ENCODE data around the gene ARMC7. TPM values are rescaled to one million over a fixed set of nuclear protein-coding genes. Genes with fewer than 3 reads are reported as not detected.
A peak's percentile ranks its signal among the peaks of the same experiment; 100 is the strongest.
"Not testable (repeated sequence)": the region's sequence is repeated elsewhere in the genome, so short reads cannot be mapped to it uniquely, and the experiment has no call there.

Gene ARMC7
- polyA plus RNA-seq, 5 donors = 11.7 to 17.2 (median 15.1) TPM

- DNase-seq = peak in 1 of 2 donors; percentile 18
Measured at GRCh38 chr17:75152922-75153779, 43.4 kb downstream of the ARMC7 start.

GRCh38 chr17:75153780-75154194 is 44.0 kb downstream of the ARMC7 start:
- peak; percentile 19 to 29 for DNase-seq

- DNase-seq = peak; percentile 96 to 98
Measured at GRCh38 chr17:75154195-75155106, 44.7 kb downstream of the ARMC7 start, which contains the start of gene JPT1. Gene JPT1 (minus strand): TSS chr17:75154512. CDS start chr17:75154397, 115 bp downstream.

DNA sequence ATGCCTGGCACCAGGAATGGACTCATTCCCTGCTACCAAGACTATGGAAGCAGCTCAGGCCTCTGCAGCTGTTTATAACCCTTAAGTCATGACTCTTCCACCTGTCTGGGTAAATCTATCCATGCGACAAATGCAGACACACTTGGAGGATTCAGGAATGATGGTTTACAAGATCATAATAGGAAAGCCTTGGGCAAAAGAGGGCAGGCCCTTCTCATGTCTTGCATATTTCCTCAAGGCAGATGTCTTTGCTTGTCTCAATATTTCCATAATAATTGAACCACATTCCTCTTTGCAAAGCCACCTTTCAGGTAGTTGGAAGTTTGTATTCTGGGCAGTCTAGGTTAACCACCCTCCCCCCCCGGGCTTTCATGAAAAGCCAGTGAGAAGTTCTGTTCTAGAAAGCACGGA is 45.4 kb downstream of the ARMC7 start:
- DNase-seq = no peak

- DNase-seq = not testable (repeated sequence)
Measured at GRCh38 chr17:75158480-75158879, 48.7 kb downstream of the ARMC7 start.

- DNase-seq = no peak
Measured at GRCh38 chr17:75159196-75160031, 49.6 kb downstream of the ARMC7 start.

GRCh38 chr17:75160211-75160610 is 50.4 kb downstream of the ARMC7 start:
- DNase-seq = no peak

DNA sequence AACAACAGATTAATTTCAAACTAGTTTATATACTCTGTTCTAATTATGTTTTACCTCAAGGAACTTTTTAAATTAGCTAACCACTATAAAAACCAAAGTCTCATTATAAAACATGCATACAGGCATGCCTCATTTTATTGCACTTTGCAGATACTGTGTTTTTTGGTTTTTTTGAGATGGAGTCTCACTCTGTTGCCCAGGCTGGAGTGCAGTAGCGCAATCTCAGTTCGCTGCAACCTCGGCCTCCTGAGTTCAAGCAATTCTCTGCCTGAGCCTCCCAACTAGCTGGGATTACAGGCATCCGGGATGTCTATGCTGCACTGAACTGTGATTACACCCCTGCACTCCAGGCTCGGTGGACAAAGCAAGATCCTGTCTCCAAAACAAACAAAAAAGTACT is 53.3 kb downstream of the ARMC7 start:
- no peak for DNase-seq

DNA sequence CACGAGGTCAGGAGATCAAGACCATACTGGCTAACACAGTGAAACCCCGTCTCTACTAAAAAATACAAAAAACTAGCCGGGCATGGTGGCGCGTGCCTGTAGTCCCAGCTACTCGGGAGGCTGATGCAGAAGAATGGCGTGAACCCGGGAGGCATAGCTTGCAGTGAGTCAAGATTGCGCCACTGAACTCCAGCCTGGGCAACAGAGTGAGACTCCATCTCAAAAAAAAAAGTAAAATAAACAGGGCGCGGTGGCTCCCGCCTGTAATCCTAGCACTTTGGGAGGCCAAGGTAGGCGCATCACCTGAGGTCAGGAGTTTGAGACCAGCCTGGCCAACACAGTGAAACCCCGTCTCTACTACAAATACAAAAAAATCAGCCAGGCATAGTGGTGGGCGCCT is 54.8 kb downstream of the ARMC7 start:
- not testable (repeated sequence) for DNase-seq

DNA sequence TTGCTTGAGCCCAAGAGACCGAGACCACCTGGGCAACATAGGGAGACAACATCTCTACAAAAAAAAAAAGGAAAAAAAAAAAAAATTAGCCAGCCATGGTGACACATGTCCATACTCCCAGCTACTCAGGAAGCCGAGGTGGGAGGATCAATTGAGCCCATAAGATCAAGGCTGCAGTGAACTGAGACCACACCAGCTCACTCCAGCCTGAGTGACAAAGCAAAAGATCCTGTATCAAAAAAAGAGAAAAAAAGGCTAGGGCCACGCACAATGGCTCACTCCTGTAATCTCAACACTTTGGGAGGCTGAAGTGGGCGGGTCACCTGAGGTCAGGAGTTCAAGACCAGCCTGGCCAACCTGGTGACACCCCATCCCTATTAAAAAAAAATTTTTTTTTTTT is 59.2 kb downstream of the ARMC7 start:
- DNase-seq = no peak

- DNase-seq = no peak
Measured at GRCh38 chr17:75173526-75173925, 63.8 kb downstream of the ARMC7 start.

DNA sequence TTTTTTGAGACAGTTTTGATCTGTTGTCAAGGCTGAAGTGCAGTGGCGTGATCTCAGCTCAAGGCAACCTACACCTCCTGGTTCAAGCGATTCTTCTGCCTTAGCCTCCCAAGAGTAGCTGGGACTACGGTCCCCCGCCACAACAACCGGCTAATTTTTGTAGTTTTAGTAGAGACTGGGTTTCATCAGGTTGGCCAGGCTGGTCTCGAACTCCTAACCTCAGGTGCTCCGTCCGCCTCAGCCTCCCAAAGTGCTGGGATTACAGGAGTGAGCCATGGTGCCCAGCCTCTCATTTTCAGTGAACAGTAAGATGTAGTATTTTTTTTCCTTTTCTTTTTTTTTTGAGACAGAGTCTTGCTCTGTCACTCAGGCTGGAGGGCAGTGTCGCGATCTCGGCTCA is 65.2 kb downstream of the ARMC7 start:
- no peak for DNase-seq

DNA sequence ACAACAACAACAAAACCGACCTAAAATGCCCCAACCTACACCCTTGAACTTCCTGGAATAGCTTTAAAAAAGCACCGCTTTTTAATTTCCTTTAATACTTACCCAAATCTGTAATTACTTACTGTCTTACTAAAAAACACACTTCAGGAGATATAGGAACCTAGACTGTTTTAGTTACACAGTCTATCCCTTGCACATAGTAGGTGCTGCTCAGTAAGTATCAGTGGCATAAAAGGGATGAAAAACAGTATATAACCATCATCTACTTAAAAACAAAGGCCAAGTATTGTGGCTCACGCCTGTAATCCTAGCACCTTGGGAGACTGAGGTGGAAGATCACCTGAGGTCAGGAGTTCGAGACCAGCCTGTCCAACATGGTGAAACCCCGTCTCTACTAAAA is 66.9 kb downstream of the ARMC7 start:
- no peak for DNase-seq

- DNase-seq = no peak
Measured at GRCh38 chr17:75178453-75178852, 68.7 kb downstream of the ARMC7 start.

Other genes with a start within 250 kb of the ARMC7 start
- gene FDXR, start 237.0 kb upstream of the ARMC7 start, polyA plus RNA-seq (ENCODE audit: insufficient read depth in 1 of 5, insufficient read length in 5 of 5, low replicate concordance in 1 of 5) = 1 to 10 TPM; 4.6 to 8.3 (median 7.5) TPM
- gene FADS6, start 216.3 kb upstream of the ARMC7 start, polyA plus RNA-seq (ENCODE audit: insufficient read depth in 1 of 5, insufficient read length in 5 of 5, low replicate concordance in 1 of 5) = under 1 TPM in 4 of 5 donors, not detected in 1; 0.09 to 0.18 (median 0.10) TPM
- under 1 TPM in 4 of 5 donors, not detected in 1; 0.05 to 0.22 (median 0.12) TPM for gene USH1G, start 186.7 kb upstream of the ARMC7 start, polyA plus RNA-seq (ENCODE audit: insufficient read depth in 1 of 5, insufficient read length in 5 of 5, low replicate concordance in 1 of 5)
- not detected for gene OTOP2, start 185.7 kb upstream of the ARMC7 start, polyA plus RNA-seq (ENCODE audit: insufficient read depth in 1 of 5, insufficient read length in 5 of 5, low replicate concordance in 1 of 5)
- gene OTOP3, start 174.1 kb upstream of the ARMC7 start, polyA plus RNA-seq (ENCODE audit: insufficient read depth in 1 of 5, insufficient read length in 5 of 5, low replicate concordance in 1 of 5) = not detected
- 10 to 100 TPM; 48.9 to 76.3 (median 64.6) TPM for gene HID1, start 137.2 kb upstream of the ARMC7 start, polyA plus RNA-seq (ENCODE audit: insufficient read depth in 1 of 5, insufficient read length in 5 of 5, low replicate concordance in 1 of 5)
- 10 to 100 TPM in 4 of 5 donors, 1 to 10 TPM in 1; 9.4 to 19.7 (median 12.5) TPM for gene CDR2L, start 122.3 kb upstream of the ARMC7 start, polyA plus RNA-seq (ENCODE audit: insufficient read depth in 1 of 5, insufficient read length in 5 of 5, low replicate concordance in 1 of 5)
- gene MRPL58, start 97.3 kb upstream of the ARMC7 start, polyA plus RNA-seq (ENCODE audit: insufficient read depth in 1 of 5, insufficient read length in 5 of 5, low replicate concordance in 1 of 5) = 10 to 100 TPM; 20.5 to 28.2 (median 24.6) TPM
- 100 to 1,000 TPM; 200 to 252 (median 213) TPM for gene ATP5PD, start 63.0 kb upstream of the ARMC7 start, polyA plus RNA-seq (ENCODE audit: insufficient read depth in 1 of 5, insufficient read length in 5 of 5, low replicate concordance in 1 of 5)
- gene KCTD2, start 62.7 kb upstream of the ARMC7 start, polyA plus RNA-seq (ENCODE audit: insufficient read depth in 1 of 5, insufficient read length in 5 of 5, low replicate concordance in 1 of 5) = 10 to 100 TPM; 25.0 to 29.1 (median 28.6) TPM
- 10 to 100 TPM; 16.1 to 26.8 (median 23.3) TPM for gene SLC16A5, start 22.0 kb upstream of the ARMC7 start, polyA plus RNA-seq (ENCODE audit: insufficient read depth in 1 of 5, insufficient read length in 5 of 5, low replicate concordance in 1 of 5)
- gene NT5C, start 21.8 kb downstream of the ARMC7 start, polyA plus RNA-seq (ENCODE audit: insufficient read depth in 1 of 5, insufficient read length in 5 of 5, low replicate concordance in 1 of 5) = 10 to 100 TPM; 42.4 to 63.3 (median 46.6) TPM
- 100 to 1,000 TPM in 1 of 5 donors, 10 to 100 TPM in 4; 73.5 to 103 (median 83.6) TPM for gene JPT1, start 44.5 kb downstream of the ARMC7 start, polyA plus RNA-seq (ENCODE audit: insufficient read depth in 1 of 5, insufficient read length in 5 of 5, low replicate concordance in 1 of 5)
- 100 to 1,000 TPM; 666 to 791 (median 727) TPM for gene SUMO2, start 73.0 kb downstream of the ARMC7 start, polyA plus RNA-seq (ENCODE audit: insufficient read depth in 1 of 5, insufficient read length in 5 of 5, low replicate concordance in 1 of 5)
- gene NUP85, start 95.7 kb downstream of the ARMC7 start, polyA plus RNA-seq (ENCODE audit: insufficient read depth in 1 of 5, insufficient read length in 5 of 5, low replicate concordance in 1 of 5) = 10 to 100 TPM; 66.5 to 86.1 (median 79.5) TPM
- 10 to 100 TPM; 37.2 to 45.7 (median 39.9) TPM for gene GGA3, start 151.6 kb downstream of the ARMC7 start, polyA plus RNA-seq (ENCODE audit: insufficient read depth in 1 of 5, insufficient read length in 5 of 5, low replicate concordance in 1 of 5)
- 10 to 100 TPM; 59.8 to 71.3 (median 64.5) TPM for gene MRPS7, start 151.9 kb downstream of the ARMC7 start, polyA plus RNA-seq (ENCODE audit: insufficient read depth in 1 of 5, insufficient read length in 5 of 5, low replicate concordance in 1 of 5)
- gene MIF4GD, start 161.3 kb downstream of the ARMC7 start, polyA plus RNA-seq (ENCODE audit: insufficient read depth in 1 of 5, insufficient read length in 5 of 5, low replicate concordance in 1 of 5) = 10 to 100 TPM; 14.7 to 17.2 (median 15.5) TPM
- 1 to 10 TPM; 5.5 to 8.2 (median 7.6) TPM for gene SLC25A19, start 179.5 kb downstream of the ARMC7 start, polyA plus RNA-seq (ENCODE audit: insufficient read depth in 1 of 5, insufficient read length in 5 of 5, low replicate concordance in 1 of 5)